Spleen (tissue), 11 donors: ENCODE data around the gene FBXL4. TPM values are rescaled to one million over a fixed set of nuclear protein-coding genes. Genes with fewer than 3 reads are reported as not detected.

ENCODE experiments used
- DNase-seq: peaks from one replicate; pipeline ENCODE4 v3.0.0-alpha.2; 2020
- H3K27ac ChIP-seq, 8 donors: fragments of 200-600 bp; sonication (generic) in 7 of 8; 1 replicate in 4 of 8; 2 replicates in 4 of 8; pipeline versions ENCODE4 v1.5.0 to v1.8.0; 2016 to 2021; ENCODE audit warnings: inconsistent platforms in 4 of 8, mild to moderate bottlenecking in 4 of 8, moderate library complexity in 1 of 8
- H3K27me3 ChIP-seq, 7 donors: fragments of 200-600 bp; sonication (generic) in 6 of 7; replicated peaks in 1 of 7; 1 replicate in 4 of 7; 2 replicates in 3 of 7; pipeline versions ENCODE4 v1.5.0 to v1.8.0; 2016 to 2021; ENCODE audit warnings: inconsistent platforms in 3 of 7, mild to moderate bottlenecking in 1 of 7
- H3K36me3 ChIP-seq, 6 donors: fragments of 200-600 bp; sonication (generic) in 5 of 6; 1 replicate in 4 of 6; 2 replicates in 2 of 6; pipeline versions ENCODE4 v1.5.0 to v1.8.0; 2016 to 2021; ENCODE audit warnings: inconsistent platforms in 2 of 6
- H3K4me1 ChIP-seq, 6 donors: fragments of 200-600 bp; sonication (generic) in 5 of 6; 1 replicate in 3 of 6; 2 replicates in 3 of 6; pipeline versions ENCODE4 v1.5.0 to v1.8.0; 2016 to 2021; ENCODE audit warnings: inconsistent platforms in 3 of 6
- H3K4me3 ChIP-seq, 8 donors: fragments of 200-600 bp; sonication (generic) in 7 of 8; 1 replicate in 4 of 8; 2 replicates in 4 of 8; pipeline versions ENCODE4 v1.5.0 to v1.8.0; 2016 to 2021; ENCODE audit warnings: inconsistent platforms in 4 of 8, mild to moderate bottlenecking in 4 of 8, moderate library complexity in 2 of 8
- H3K9me3 ChIP-seq, 8 donors: fragments of 200-600 bp; sonication (generic) in 7 of 8; 1 replicate in 4 of 8; 2 replicates in 4 of 8; pipeline versions ENCODE4 v1.5.0 to v1.8.0; 2016 to 2021; ENCODE audit warnings: inconsistent platforms in 4 of 8
- POLR2A ChIP-seq, 3 donors: fragments of 450-650 bp; IDR thresholded peaks; one replicate each; pipeline ENCODE4 v1.5.1; 2017; ENCODE audit warnings: antibody characterized with exemption in 3 of 3, mild to moderate bottlenecking in 1 of 3
- POLR2AphosphoS5 ChIP-seq, 3 donors: sonication (generic); formaldehyde crosslinking; IDR thresholded peaks; one replicate each; pipeline ENCODE4 v1.5.1; 2017; ENCODE audit warnings: antibody characterized with exemption in 3 of 3
- WGBS, 5 donors: extraction: QIAGEN DNeasy Blood & Tissue Kit in 3 of 5; methylation state at CpG; one replicate each; pipeline versions ENCODE4 v1.1.5 to v1.1.7; 2013 to 2018; 5-methylcytosine and 5-hydroxymethylcytosine counted together
- intact Hi-C: fragments of 100-400 bp; cut with DNase I; formaldehyde crosslinking; loops from one replicate; pipeline ENCODE4 v1.15.0; 2023; ENCODE audit warnings: low total_unique reads
- polyA plus RNA-seq, 3 donors: library from polyadenylated mRNA; stranded (reverse); fragments of 200-250 nt; gene quantifications; one replicate each; pipeline ENCODE4 v1.2.1, GENCODE V29; 2013
- total RNA-seq, 7 donors: library from RNA; depleted of rRNA in 3 of 7; stranded (reverse); fragments of >200 nt in 3 of 7; fragmentation: NEBNext Ultra II Directional in 4 of 7; extraction: Animal tissue kit (Norgen Biotek cat#: 25700) in 4 of 7; gene quantifications; one replicate each; pipeline versions ENCODE4 v1.1.0 to v1.2.1, GENCODE V29; 2016 to 2021
- TF ChIP-seq, protein P1 (sequence below), 11 experiments: fragments of 200-600 bp in 7 of 11; fragments of 450-650 bp in 4 of 11; sonication (generic) in 4 of 11; IDR thresholded peaks in 8 of 11; conservative IDR thresholded peaks in 3 of 11; 1 replicate in 7 of 11; 2 replicates in 4 of 11; pipeline versions ENCODE4 v1.4.0 to v1.8.0; 2016 to 2021; ENCODE audit warnings: antibody characterized with exemption in 11 of 11, inconsistent platforms in 4 of 11, mild to moderate bottlenecking in 1 of 11
- donor health status: healthy with polysubstance abuse.
- donor health status: DM: no; HTN: no; CAD: no; lungs with moderate emphysema.
- donor health status: DM: no; HTN: no; CAD: no.
- donor health status: Bipolar disorder and iron deficiency.
- donor health status: healthy.
- donor health status: DM: no; HTN: no; CAD: no.
- donor health status: DM: yes; HTN: yes; CAD: no.

Gene FBXL4
- total and polyA plus RNA-seq, 10 donors, result 2.7 to 27.0 (median 19.1) TPM

DNA sequence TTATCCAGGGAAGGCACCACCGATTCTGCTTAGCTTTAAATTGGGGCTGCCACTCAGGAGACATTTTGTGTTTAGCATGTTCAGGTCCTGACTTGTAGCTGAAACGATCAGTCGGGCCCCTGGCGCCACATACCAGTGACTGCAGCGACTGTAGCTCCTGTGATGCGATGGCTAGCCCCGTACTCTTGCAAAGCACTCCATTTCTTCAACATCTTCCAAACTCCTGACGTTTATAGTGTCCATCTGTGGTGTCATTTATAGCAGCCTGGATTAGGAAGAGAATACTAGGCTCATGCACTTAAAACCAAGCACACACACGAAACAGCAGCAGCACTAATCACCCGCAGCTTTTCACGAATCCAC is 100.3 kb downstream of the FBXL4 start:
- DNase-seq, result no peak
- intact Hi-C loops, result no loop called here
- TF ChIP-seq, protein P1, sequence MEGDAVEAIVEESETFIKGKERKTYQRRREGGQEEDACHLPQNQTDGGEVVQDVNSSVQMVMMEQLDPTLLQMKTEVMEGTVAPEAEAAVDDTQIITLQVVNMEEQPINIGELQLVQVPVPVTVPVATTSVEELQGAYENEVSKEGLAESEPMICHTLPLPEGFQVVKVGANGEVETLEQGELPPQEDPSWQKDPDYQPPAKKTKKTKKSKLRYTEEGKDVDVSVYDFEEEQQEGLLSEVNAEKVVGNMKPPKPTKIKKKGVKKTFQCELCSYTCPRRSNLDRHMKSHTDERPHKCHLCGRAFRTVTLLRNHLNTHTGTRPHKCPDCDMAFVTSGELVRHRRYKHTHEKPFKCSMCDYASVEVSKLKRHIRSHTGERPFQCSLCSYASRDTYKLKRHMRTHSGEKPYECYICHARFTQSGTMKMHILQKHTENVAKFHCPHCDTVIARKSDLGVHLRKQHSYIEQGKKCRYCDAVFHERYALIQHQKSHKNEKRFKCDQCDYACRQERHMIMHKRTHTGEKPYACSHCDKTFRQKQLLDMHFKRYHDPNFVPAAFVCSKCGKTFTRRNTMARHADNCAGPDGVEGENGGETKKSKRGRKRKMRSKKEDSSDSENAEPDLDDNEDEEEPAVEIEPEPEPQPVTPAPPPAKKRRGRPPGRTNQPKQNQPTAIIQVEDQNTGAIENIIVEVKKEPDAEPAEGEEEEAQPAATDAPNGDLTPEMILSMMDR (IDR thresholded peaks at IDR 0.05 in 8 of 11, conservative IDR thresholded peaks at IDR 0.05 in 3 of 11), result no peak
- no peak for TF ChIP-seq POLR2AphosphoS5 (IDR thresholded peaks at IDR 0.05)
- TF ChIP-seq POLR2A (IDR thresholded peaks at IDR 0.05), result no peak
- H3K27me3 ChIP-seq, result peaks cover 11 to 78% (median 67%) of the 10 kb centered on the region in 7 donors
- peaks cover 15 to 55% (median 44%) of the 10 kb centered on the region in 6 donors for H3K4me1 ChIP-seq
- H3K9me3 ChIP-seq, result no peaks in the 10 kb centered on the region
- 19 to 33% (median 28%) methylated on average over 11 of the region's 11 CpGs for WGBS, 5 donors
- no peak overlapping the region for H3K27ac ChIP-seq
- peak overlapping the region in 1 of 8 donors; percentile 51 for H3K4me3 ChIP-seq
- H3K36me3 ChIP-seq, result no peaks in the 10 kb centered on the region

DNA sequence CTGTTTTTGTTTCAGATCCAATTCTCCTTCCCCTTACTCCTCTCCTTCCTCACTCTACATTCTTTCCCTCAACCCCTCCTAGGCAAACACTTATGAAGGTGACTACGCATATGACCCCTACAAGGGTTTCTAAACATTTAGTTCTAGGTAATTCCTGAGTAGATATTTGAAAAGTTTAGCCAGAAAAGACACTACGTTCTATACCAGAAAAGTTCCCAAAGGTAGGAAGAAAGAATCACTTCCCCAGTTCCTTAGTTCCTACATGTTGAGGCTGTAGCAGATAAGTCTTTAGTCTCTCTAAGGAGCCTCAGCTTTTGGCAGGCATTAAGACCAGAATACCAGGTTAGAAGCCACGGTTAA is 101.7 kb downstream of the FBXL4 start:
- Histone ChIP-seq H3K27me3 (peaks cover 16 to 92% (median 81%) of the 10 kb centered on the region in 7 donors), H3K4me3 (peak overlapping the region in 1 of 8 donors; percentile 59), H3K27ac (no peak overlapping the region), H3K36me3 (no peaks in the 10 kb centered on the region), H3K9me3 (no peaks in the 10 kb centered on the region), H3K4me1 (peaks cover 15 to 57% (median 45%) of the 10 kb centered on the region in 6 donors)
- intact Hi-C loops, result no loop called here
- WGBS, 5 donors, result 56 to 59% (median 58%) methylated on average over 3 of the region's 3 CpGs
- TF ChIP-seq, protein P1 (IDR thresholded peaks at IDR 0.05 in 8 of 11, conservative IDR thresholded peaks at IDR 0.05 in 3 of 11), result peak in 1 of 11 experiments; percentile 9
- no peak for TF ChIP-seq POLR2AphosphoS5 (IDR thresholded peaks at IDR 0.05)
- TF ChIP-seq POLR2A (IDR thresholded peaks at IDR 0.05), result no peak
- no peak for DNase-seq

DNA sequence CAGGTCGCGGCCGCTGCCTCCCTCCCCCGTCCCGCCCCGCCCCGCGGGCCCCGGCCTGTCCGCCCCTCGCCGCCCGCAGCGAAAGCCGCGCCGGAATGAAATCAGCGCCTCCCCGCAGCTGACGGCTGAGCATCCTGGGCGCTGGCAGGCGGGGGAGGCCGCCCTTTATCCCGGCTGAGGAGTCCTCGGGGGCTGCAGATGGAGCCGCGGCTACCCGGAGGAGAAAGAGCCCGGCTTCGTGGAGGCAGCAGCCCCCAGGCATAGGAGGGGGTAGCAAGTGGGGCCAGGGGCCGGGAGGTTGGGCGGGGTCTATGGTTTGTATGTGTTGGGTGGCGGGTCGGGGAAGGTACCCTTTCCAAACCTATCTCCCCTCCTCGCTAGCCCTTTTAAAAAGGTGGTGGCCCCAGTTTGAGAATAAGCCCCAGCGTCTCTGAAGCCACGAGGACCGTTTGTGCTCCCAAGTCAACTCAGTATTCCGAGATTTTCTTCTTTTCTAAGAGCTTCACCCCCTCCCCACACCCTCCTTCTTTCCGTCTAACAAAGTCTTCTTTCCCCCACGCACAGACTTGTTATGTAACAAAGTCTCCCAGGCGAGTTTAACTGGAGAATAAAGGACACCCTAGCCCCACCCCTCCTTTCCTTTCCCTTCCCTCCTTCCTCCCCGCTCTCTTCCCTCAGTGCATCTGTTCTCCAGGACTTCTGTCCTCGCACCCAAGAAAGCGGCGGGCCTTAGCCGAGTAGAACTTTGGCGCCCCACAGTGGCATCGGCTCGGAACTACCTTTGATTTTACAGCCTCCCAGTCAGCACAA is 102.3 kb downstream of the FBXL4 start:
- no peak overlapping the region for H3K27ac ChIP-seq
- peak; percentile 87 for DNase-seq
- H3K4me3 ChIP-seq, result peak overlapping the region in 6 of 8 donors; percentile 7 to 59 (median 24)
- TF ChIP-seq POLR2AphosphoS5 (IDR thresholded peaks at IDR 0.05), result no peak
- TF ChIP-seq, protein P1 (IDR thresholded peaks at IDR 0.05 in 8 of 11, conservative IDR thresholded peaks at IDR 0.05 in 3 of 11), result peak; percentile 48 to 77 (median 73)
- H3K9me3 ChIP-seq, result no peaks in the 10 kb centered on the region
- no peaks in the 10 kb centered on the region for H3K36me3 ChIP-seq
- intact Hi-C loops, result no loop called here
- WGBS, 5 donors, result 1 to 3% (median 1%) methylated on average over 37 to 50 of the region's 50 CpGs
- H3K27me3 ChIP-seq, result peaks cover 16 to 98% (median 87%) of the 10 kb centered on the region in 7 donors
- peaks cover 15 to 57% (median 45%) of the 10 kb centered on the region in 6 donors for H3K4me1 ChIP-seq
